ENCODE measurements around the gene TCF4.

DNA sequence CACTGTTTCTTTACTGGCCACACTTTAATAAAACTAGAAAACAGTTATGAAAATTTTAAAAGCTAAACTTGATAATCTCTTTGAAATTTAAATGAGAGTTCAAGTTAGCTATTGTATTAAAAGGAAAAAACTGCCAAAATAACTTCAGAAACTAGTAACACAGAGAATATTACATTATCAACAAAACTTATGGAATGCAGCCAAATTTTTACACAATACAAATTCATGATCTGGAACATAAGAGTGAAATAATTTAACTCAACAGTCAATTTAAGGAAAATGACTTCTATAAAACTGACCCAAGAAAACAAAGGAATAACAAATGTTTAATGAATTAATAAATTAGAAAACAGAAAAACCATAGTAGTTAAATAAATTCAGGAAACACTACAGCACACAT, 65.0 kb downstream of the TCF4 start:
- TF ChIP-seq, protein P1, sequence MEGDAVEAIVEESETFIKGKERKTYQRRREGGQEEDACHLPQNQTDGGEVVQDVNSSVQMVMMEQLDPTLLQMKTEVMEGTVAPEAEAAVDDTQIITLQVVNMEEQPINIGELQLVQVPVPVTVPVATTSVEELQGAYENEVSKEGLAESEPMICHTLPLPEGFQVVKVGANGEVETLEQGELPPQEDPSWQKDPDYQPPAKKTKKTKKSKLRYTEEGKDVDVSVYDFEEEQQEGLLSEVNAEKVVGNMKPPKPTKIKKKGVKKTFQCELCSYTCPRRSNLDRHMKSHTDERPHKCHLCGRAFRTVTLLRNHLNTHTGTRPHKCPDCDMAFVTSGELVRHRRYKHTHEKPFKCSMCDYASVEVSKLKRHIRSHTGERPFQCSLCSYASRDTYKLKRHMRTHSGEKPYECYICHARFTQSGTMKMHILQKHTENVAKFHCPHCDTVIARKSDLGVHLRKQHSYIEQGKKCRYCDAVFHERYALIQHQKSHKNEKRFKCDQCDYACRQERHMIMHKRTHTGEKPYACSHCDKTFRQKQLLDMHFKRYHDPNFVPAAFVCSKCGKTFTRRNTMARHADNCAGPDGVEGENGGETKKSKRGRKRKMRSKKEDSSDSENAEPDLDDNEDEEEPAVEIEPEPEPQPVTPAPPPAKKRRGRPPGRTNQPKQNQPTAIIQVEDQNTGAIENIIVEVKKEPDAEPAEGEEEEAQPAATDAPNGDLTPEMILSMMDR (conservative IDR thresholded peaks at IDR 0.05; ENCODE audit: low read length): no peak
- no peak for TF ChIP-seq EZH2phosphoT487 (IDR thresholded peaks at IDR 0.05; ENCODE audit: borderline replicate concordance, low read depth, low read length)

Measured in OCI-LY7 (cell line).